ENCODE data around the gene SF1. TPM values are rescaled to one million over a fixed set of nuclear protein-coding genes. Genes with fewer than 3 reads are reported as not detected.

SF1 gene
- total and polyA plus RNA-seq, 2 of the 8 experiments (the other 6 are each of a cell fraction or from before 2014, with no cell fraction given), result 72.7 to 353 TPM

DNA sequence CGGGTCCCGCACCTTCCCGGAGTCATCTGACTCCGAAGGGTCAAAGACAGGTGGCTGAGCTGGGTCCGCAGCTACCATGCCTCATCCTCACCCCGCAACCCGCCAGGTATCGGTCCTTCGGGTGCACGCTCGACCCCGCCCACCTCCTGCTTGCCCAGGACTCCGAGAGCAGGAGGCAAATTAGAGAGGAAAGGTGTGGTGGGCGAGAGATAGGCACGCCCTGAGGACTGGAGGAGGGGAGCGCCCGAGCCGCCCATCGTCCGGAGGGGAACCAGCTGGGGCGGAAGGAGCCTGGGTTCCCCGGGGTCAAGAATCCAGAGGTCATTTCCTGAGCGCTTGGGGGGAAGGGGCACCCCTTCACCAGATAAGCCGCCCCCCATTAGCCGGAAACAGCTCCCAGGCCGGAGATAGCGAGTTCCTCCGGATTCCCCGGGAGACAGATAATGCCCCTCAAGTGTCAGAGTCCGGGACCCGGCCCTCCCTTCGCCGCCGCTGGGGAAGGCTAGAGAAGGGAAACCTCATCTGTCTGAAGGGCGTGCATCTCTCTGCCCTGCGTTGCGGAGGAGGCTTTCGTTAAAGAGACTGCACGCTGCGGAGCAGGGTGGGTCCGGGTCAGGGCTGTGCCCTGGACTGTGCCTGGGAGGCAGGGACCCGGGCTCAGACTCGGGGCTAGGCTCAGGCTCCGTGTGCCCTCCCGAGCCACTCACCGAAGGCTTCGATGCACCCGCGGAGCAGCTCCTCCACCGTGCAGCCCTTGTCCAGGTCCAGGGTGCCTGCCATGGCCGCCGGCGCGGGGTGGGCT, 36.1 kb downstream of the SF1 start:
- peak overlapping the region; percentile 71; the same call in 1 of the 2 replicates for H2BK12ac ChIP-seq (ENCODE audit: low read depth, low read length)
- no peaks in the 10 kb centered on the region for H3K36me3 ChIP-seq (ENCODE audit: control insufficient read depth in 2 of 4, insufficient read depth in 4 of 4, low read length in 3 of 4)
- no peaks in the 10 kb centered on the region for H3K79me2 ChIP-seq (ENCODE audit: control insufficient read depth in 1 of 2, insufficient read depth in 2 of 2, low read length in 2 of 2)
- H2BK15ac ChIP-seq (ENCODE audit: low read length), result peak overlapping the region; percentile 83; the same call in 1 of the 2 replicates
- H4K8ac ChIP-seq (ENCODE audit: extremely low read depth, insufficient read depth, low read length), result peak overlapping the region; percentile 76
- peak overlapping the region; percentile 86; the same call in 1 of the 2 replicates for H2BK20ac ChIP-seq (ENCODE audit: low read length)
- no peak overlapping the region for H2AFZ ChIP-seq (ENCODE audit: low read length)
- H2BK120ac ChIP-seq (replicated peaks; ENCODE audit: low read depth, low read length), result no peak overlapping the region
- H3K18ac ChIP-seq (ENCODE audit: extremely low read depth, low read length), result peak overlapping the region; percentile 95
- H3K9ac ChIP-seq (replicated peaks in 1 of 4; ENCODE audit: extremely low read depth in 1 of 4, low read depth in 3 of 4, low read length in 3 of 4), result peak overlapping the region in 2 of 4 experiments; percentile 11 to 13; a peak in 2 of 7 replicates
- 2% methylated on average over 53 of the region's 54 CpGs; no CpG with 5 or more reads in 1 of the 2 experiments for WGBS, 2 experiments (ENCODE audit: extremely low coverage in 1 of 2, insufficient coverage in 1 of 2, insufficient read length in 1 of 2, insufficient replicate concordance in 2 of 2, low coverage in 1 of 2, low lambda C conversion rate in 2 of 2, missing lambda C conversion rate in 1 of 2)
- no peak overlapping the region for H3K56ac ChIP-seq (replicated peaks; ENCODE audit: insufficient read length, low read depth, low read length)
- FAIRE-seq (no peak), DNase-seq (ENCODE audit: low read depth in 1 of 2, low spot score in 2 of 2) (peak in 1 of 2 experiments; percentile 81)
- H3K4me2 ChIP-seq (ENCODE audit: insufficient read depth in 1 of 2, low read depth in 2 of 2, low read length in 2 of 2), result peak overlapping the region; percentile 85 to 87
- no peak overlapping the region; the same call in 1 of the 2 replicates for H2AK5ac ChIP-seq (ENCODE audit: low read depth, low read length)
- peak overlapping the region; percentile 97 for H4K91ac ChIP-seq (replicated peaks; ENCODE audit: insufficient read length, low read length)
- H3K4me1 ChIP-seq (replicated peaks in 1 of 4; ENCODE audit: control insufficient read depth in 3 of 4, insufficient read depth in 4 of 4, low read length in 3 of 4), result peaks cover 4 to 33% (median 29%) of the 10 kb centered on the region in 4 experiments
- no peak overlapping the region for H3K27ac ChIP-seq (ENCODE audit: low read depth, low read length)
- H4K5ac ChIP-seq (ENCODE audit: insufficient read length, low read depth, low read length), result peak overlapping the region; percentile 23
- POLR2A ChIA-PET (ENCODE audit: partially characterized antibody), result interaction anchor here (1.0 to 42.9 kb wide), 5 partner anchors 8 to 31 kb away, joined by 5 to 1087 read pairs (median 8); partner anchors contain the start of genes PYGM and SF1
- H3K79me1 ChIP-seq (ENCODE audit: low read depth, low read length), result no peaks in the 10 kb centered on the region
- no peaks in the 10 kb centered on the region for H4K20me1 ChIP-seq (replicated peaks in 1 of 2; ENCODE audit: control insufficient read depth in 1 of 2, insufficient read depth in 2 of 2, low read length in 2 of 2)
- H3K23ac ChIP-seq (ENCODE audit: insufficient read length), result no peak overlapping the region
- peak overlapping the region; percentile 86; the same call in 1 of the 2 replicates for H2BK5ac ChIP-seq (ENCODE audit: low read depth, low read length)
- CTCF ChIA-PET (ENCODE audit: partially characterized antibody), result interaction anchor here (0.7 to 23.7 kb wide), 16 partner anchors 9 to 178 kb away, joined by 3 to 376 read pairs (median 5); partner anchors contain the start of genes MEN1 and PYGM
- no peak overlapping the region for H3K14ac ChIP-seq (ENCODE audit: insufficient read length)
- peak overlapping the region; percentile 91 for H3K4ac ChIP-seq (replicated peaks; ENCODE audit: insufficient read length, low read depth, low read length)
- no peaks in the 10 kb centered on the region for H3K9me3 ChIP-seq (ENCODE audit: insufficient read depth in 2 of 2, low read depth in 1 of 2, low read length in 1 of 2)
- H3K27me3 ChIP-seq (replicated peaks in 1 of 4; ENCODE audit: control insufficient read depth in 3 of 4, extremely low read depth in 1 of 4, insufficient read depth in 3 of 4, low read length in 3 of 4), result peaks cover 0 to 32% (median 19%) of the 10 kb centered on the region in 4 experiments; a peak in 5 of 7 replicates
- H3K23me2 ChIP-seq (ENCODE audit: low read depth, low read length), result peaks cover 35% of the 10 kb centered on the region
- H3K4me3 ChIP-seq (ENCODE audit: extremely low read depth in 1 of 4, insufficient read depth in 2 of 4, low read depth in 3 of 4, low read length in 4 of 4), result peak overlapping the region; percentile 46 to 67 (median 57)
- TF ChIP-seq CBX5 (IDR thresholded peaks at IDR 0.05; ENCODE audit: low read depth, low read length) (no peak), HDAC6 (IDR thresholded peaks at IDR 0.05; ENCODE audit: low read depth, low read length) (no peak), RFX5 (IDR thresholded peaks at IDR 0.05; ENCODE audit: borderline replicate concordance, low read depth, low read length) (no peak), POLR2A (IDR thresholded peaks at IDR 0.05; ENCODE audit: control extremely low read depth in 1 of 2, low read depth in 2 of 2, low read length in 2 of 2) (0 out of 3 replicates have a peak, but pooled peaks of 1 of the 2 experiments have one; percentile 11), RXRA (IDR thresholded peaks at IDR 0.05; ENCODE audit: insufficient read depth, low read depth, low read length) (no peak), SRF (IDR thresholded peaks at IDR 0.05; ENCODE audit: low read depth, low read length) (no peak), SIN3A (conservative IDR thresholded peaks at IDR 0.05 in 1 of 2, IDR thresholded peaks at IDR 0.05 in 1 of 2; ENCODE audit: low read depth in 1 of 2, low read length in 2 of 2) (0 out of 4 replicates have a peak, but pooled peaks of 1 of the 2 experiments have one; percentile 12), SIRT6 (IDR thresholded peaks at IDR 0.05; ENCODE audit: low read length) (no peak), SP1 (IDR thresholded peaks at IDR 0.05; ENCODE audit: low read depth, low read length) (no peak)
- TF ChIP-seq, protein P1, sequence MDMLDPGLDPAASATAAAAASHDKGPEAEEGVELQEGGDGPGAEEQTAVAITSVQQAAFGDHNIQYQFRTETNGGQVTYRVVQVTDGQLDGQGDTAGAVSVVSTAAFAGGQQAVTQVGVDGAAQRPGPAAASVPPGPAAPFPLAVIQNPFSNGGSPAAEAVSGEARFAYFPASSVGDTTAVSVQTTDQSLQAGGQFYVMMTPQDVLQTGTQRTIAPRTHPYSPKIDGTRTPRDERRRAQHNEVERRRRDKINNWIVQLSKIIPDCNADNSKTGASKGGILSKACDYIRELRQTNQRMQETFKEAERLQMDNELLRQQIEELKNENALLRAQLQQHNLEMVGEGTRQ (IDR thresholded peaks at IDR 0.05; ENCODE audit: low read length), result no peak

All from H1 (cell line).